Esophagus (tissue), 2 donors: ENCODE results near the gene LRRC3B. TPM values are rescaled to one million over a fixed set of nuclear protein-coding genes. Genes with fewer than 3 reads are reported as not detected.

Source experiments
- H3K27ac ChIP-seq, 2 donors: one replicate each; pipeline ENCODE4 v1.5.1; 2013; ENCODE audit warnings: low read depth in 2 of 2, mild to moderate bottlenecking in 2 of 2, inconsistent platforms in 1 of 2, low read length in 1 of 2, moderate library complexity in 1 of 2
- H3K27me3 ChIP-seq, 2 donors: one replicate each; pipeline ENCODE4 v1.6.1; 2013; ENCODE audit warnings: low read length in 2 of 2, control low read depth in 1 of 2, mild to moderate bottlenecking in 1 of 2; ENCODE audit not compliant: insufficient read depth in 2 of 2, control insufficient read depth in 1 of 2
- H3K36me3 ChIP-seq, 2 donors: one replicate each; pipeline ENCODE4 v1.6.1; 2013; ENCODE audit warnings: low read length in 1 of 2; ENCODE audit not compliant: control insufficient read depth in 2 of 2, insufficient read depth in 2 of 2
- H3K4me1 ChIP-seq, 2 donors: one replicate each; pipeline ENCODE4 v1.6.1; 2013; ENCODE audit warnings: low read length in 1 of 2; ENCODE audit not compliant: control insufficient read depth in 2 of 2, insufficient read depth in 2 of 2
- H3K4me3 ChIP-seq, 2 donors: one replicate each; pipeline ENCODE4 v1.5.1; 2013; ENCODE audit warnings: low read length in 2 of 2, mild to moderate bottlenecking in 2 of 2, low read depth in 1 of 2, moderate library complexity in 1 of 2
- H3K9me3 ChIP-seq, 2 donors: one replicate each; pipeline ENCODE4 v1.6.1; 2013; ENCODE audit warnings: mild to moderate bottlenecking in 2 of 2, low read depth in 1 of 2, low read length in 1 of 2, moderate library complexity in 1 of 2; ENCODE audit not compliant: control insufficient read depth in 2 of 2, insufficient read depth in 1 of 2
- WGBS, 2 donors: extraction: QIAGEN DNeasy Blood & Tissue Kit; methylation state at CpG; one replicate each; pipeline ENCODE4 v1.1.7; 2013; 5-methylcytosine and 5-hydroxymethylcytosine counted together
- polyA plus RNA-seq, 2 donors: library from polyadenylated mRNA; stranded (reverse); fragments of 200-250 nt; gene quantifications; one replicate each; pipeline ENCODE4 v1.2.3, GENCODE V29; 2013
- donor health status: healthy with polysubstance abuse.
- donor health status: Bipolar disorder and iron deficiency.

LRRC3B gene, protein sequence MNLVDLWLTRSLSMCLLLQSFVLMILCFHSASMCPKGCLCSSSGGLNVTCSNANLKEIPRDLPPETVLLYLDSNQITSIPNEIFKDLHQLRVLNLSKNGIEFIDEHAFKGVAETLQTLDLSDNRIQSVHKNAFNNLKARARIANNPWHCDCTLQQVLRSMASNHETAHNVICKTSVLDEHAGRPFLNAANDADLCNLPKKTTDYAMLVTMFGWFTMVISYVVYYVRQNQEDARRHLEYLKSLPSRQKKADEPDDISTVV
- polyA plus RNA-seq = under 1 TPM; 0.02 to 0.13 TPM

DNA sequence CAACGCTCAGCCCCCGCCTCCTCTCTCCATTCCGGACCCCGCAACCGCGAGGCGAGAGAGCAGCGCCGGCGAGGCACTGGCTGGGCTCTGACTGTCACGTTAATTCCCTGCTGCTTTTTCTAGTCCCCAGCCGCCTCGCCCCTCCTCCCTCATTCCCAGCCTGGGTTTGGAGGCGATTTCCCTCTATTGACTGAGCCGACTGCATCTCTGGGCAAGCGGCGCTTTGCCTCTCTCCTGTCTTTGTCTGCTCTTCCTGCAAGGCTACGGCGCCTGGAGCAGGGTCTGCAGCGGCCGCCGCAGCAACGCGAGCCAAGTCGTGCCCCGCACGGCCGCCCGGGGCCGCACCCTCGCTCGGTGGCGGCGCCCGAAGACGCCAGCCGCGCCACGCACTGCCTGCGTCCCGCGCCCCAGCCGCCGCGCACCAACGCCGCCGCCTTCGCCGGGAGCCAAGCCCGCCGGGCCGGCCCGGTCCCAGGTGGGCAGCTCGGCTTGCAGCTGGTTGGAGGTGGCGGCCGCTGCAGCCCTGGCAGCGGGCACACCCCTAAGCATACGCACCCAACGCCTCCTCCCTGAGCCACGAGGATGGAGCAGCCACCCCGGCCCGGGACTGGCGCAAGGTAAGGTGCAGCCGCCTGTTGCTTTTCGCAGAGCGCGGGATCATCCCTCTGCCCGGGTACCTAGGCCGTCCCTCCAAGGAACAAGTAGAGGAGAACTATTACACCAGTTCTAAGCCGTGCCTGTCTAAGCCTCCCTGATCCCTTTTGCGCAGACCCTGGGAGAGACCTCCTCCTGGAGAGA lies at the start of gene LRRC3B:
Gene LRRC3B (plus strand): TSS at position 152 of the 798 bp plus-strand sequence. CDS start 86,901 bp downstream, outside the sequence.
- 2 to 3% methylated on average over 58 to 72 of the region's 72 CpGs for WGBS, 2 donors
- peaks cover 6 to 16% of the 10 kb centered on the region in 2 donors for H3K4me1 ChIP-seq
- H3K4me3 ChIP-seq = peak within 1 kb of the TSS; percentile 36 to 47
- H3K9me3 ChIP-seq = no peaks in the 10 kb centered on the region
- H3K27me3 ChIP-seq = peaks cover 6 to 8% of the 10 kb centered on the region in 2 donors
- H3K36me3 ChIP-seq = no peaks in the 10 kb centered on the region
- H3K27ac ChIP-seq = no peak within 1 kb of the TSS

GRCh38 chr3:26574766-26575165 lies 47.8 kb upstream of the LRRC3B start:
- H3K4me1 ChIP-seq = no peaks in the 10 kb centered on the region
- no peak overlapping the region for H3K27ac ChIP-seq
- no peaks in the 10 kb centered on the region for H3K9me3 ChIP-seq
- no peak overlapping the region for H3K4me3 ChIP-seq
- H3K27me3 ChIP-seq = no peaks in the 10 kb centered on the region
- H3K36me3 ChIP-seq = no peaks in the 10 kb centered on the region

GRCh38 chr3:26579116-26579515 lies 43.5 kb upstream of the LRRC3B start:
- H3K27ac ChIP-seq = no peak overlapping the region
- no peaks in the 10 kb centered on the region for H3K4me1 ChIP-seq
- H3K27me3 ChIP-seq = no peaks in the 10 kb centered on the region
- H3K4me3 ChIP-seq = no peak overlapping the region
- WGBS, 2 donors = 79 to 86% methylated on average over 1 of the region's 1 CpG
- no peaks in the 10 kb centered on the region for H3K9me3 ChIP-seq
- no peaks in the 10 kb centered on the region for H3K36me3 ChIP-seq

- no peaks in the 10 kb centered on the region for H3K27me3 ChIP-seq
- no peaks in the 10 kb centered on the region for H3K9me3 ChIP-seq
- no peaks in the 10 kb centered on the region for H3K36me3 ChIP-seq
- H3K4me3 ChIP-seq = no peak overlapping the region
- WGBS, 2 donors = 83 to 88% methylated on average over 4 of the region's 4 CpGs
- H3K4me1 ChIP-seq = no peaks in the 10 kb centered on the region
- no peak overlapping the region for H3K27ac ChIP-seq
Measured at GRCh38 chr3:26587571-26587970, 35.0 kb upstream of the LRRC3B start.

- H3K27me3 ChIP-seq = no peaks in the 10 kb centered on the region
- no peaks in the 10 kb centered on the region for H3K9me3 ChIP-seq
- WGBS, 2 donors = 67 to 73% methylated on average over 2 of the region's 2 CpGs
- no peak overlapping the region for H3K27ac ChIP-seq
- no peaks in the 10 kb centered on the region for H3K36me3 ChIP-seq
- no peaks in the 10 kb centered on the region for H3K4me1 ChIP-seq
- no peak overlapping the region for H3K4me3 ChIP-seq
Measured at GRCh38 chr3:26588931-26589330, 33.6 kb upstream of the LRRC3B start.

DNA sequence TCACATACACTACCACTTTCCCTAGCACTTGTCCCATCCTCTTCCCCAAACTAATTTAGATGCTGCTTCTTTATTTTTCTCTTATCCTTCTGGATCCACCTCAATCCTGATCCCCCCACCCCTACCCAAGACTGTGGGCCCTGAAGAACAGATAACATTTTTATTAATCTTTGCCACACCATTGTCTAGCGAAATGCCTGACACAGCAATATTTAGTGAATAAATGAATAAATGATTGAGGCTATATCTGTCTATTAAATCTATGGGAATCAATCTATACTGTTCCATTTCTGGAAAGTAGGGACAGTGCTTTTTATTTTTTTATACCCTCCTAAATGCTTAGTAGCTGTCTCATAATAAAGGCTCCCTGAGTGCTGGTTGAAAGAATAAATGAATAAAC lies 32.9 kb upstream of the LRRC3B start:
- 87 to 93% methylated on average over 1 of the region's 1 CpG for WGBS, 2 donors
- H3K27me3 ChIP-seq = no peaks in the 10 kb centered on the region
- no peaks in the 10 kb centered on the region for H3K4me1 ChIP-seq
- no peak overlapping the region for H3K27ac ChIP-seq
- H3K36me3 ChIP-seq = no peaks in the 10 kb centered on the region
- no peak overlapping the region for H3K4me3 ChIP-seq
- no peaks in the 10 kb centered on the region for H3K9me3 ChIP-seq

- H3K4me1 ChIP-seq = no peaks in the 10 kb centered on the region
- no peaks in the 10 kb centered on the region for H3K27me3 ChIP-seq
- no peak overlapping the region for H3K4me3 ChIP-seq
- 77 to 78% methylated on average over 5 of the region's 5 CpGs for WGBS, 2 donors
- H3K9me3 ChIP-seq = no peaks in the 10 kb centered on the region
- no peak overlapping the region for H3K27ac ChIP-seq
- no peaks in the 10 kb centered on the region for H3K36me3 ChIP-seq
Measured at GRCh38 chr3:26590919-26591484, 31.6 kb upstream of the LRRC3B start.

- H3K27me3 ChIP-seq = no peaks in the 10 kb centered on the region
- no peak overlapping the region for H3K4me3 ChIP-seq
- no peak overlapping the region for H3K27ac ChIP-seq
- H3K36me3 ChIP-seq = no peaks in the 10 kb centered on the region
- WGBS, 2 donors = 80 to 84% methylated on average over 3 of the region's 3 CpGs
- H3K9me3 ChIP-seq = no peaks in the 10 kb centered on the region
- no peaks in the 10 kb centered on the region for H3K4me1 ChIP-seq
Measured at GRCh38 chr3:26591926-26592325, 30.6 kb upstream of the LRRC3B start.

GRCh38 chr3:26592451-26592850 lies 30.1 kb upstream of the LRRC3B start:
- Histone ChIP-seq H3K36me3 (no peaks in the 10 kb centered on the region), H3K27me3 (no peaks in the 10 kb centered on the region), H3K9me3 (no peaks in the 10 kb centered on the region), H3K4me1 (no peaks in the 10 kb centered on the region), H3K27ac (no peak overlapping the region), H3K4me3 (no peak overlapping the region)
- WGBS, 2 donors = 49 to 61% methylated on average over 4 of the region's 4 CpGs
